Activated CD4-positive, alpha-beta T cell treated with anti-CD3 and anti-CD28 coated beads, Interleukin-2, Interleukin-6, amounts not matched to agents 100 ng/mL and 50 ng/mL, durations not matched to agents 16 hours and 8 hours (primary cell): ENCODE results near the gene IGSF9B.
A peak's percentile ranks its signal among the peaks of the same experiment; 100 is the strongest.

Experiments
- DNase-seq: peaks from one replicate; pipeline ENCODE4 v3.0.0-alpha.2; 2020

The IGSF9B gene

DNA sequence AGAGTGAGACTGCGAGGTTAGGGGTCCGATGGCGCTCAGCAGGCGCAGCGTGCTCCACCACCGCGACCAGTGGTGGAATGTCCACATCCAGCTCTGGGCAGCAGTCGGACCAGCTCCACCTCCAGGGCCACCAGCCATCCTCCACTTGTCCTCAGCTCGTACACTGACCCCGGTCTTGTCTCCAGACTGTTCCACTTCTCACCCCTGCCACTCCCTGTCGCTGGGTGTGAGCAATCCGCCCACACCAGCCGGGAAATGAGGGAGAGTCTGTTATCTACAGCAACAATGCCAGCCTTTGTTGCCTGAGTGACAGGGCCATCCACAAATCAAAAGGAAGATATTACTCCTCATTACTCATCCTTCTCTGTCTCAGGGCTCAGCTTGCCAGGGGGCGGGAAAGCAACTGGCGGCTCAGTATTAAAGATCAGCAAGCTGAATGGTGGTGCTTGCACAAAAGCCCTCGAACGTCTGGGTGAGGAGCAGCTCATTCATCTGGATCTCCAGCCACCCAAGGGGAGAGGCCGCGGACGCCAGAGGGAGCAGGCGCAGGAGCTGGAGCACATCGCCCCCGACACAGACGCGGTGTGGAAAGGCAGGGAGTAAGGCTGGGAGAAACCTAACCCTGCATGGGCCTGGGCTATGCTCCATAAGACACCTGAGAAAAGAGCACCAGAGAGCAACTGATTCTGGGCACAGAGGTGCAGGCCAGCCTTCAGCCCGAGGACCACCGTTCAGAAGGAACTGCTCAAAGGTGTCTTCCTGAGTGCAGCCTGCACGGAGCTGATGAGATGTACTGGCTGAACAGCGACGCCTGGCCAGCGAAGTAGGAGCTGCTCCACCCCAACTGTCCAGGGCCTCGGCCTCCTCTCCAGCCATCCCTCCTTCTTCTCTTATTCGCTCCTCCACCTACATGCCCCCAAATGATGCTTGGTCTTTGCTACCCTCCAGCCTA, 21.9 kb downstream of the IGSF9B start:
- peak; percentile 28 for DNase-seq

DNA sequence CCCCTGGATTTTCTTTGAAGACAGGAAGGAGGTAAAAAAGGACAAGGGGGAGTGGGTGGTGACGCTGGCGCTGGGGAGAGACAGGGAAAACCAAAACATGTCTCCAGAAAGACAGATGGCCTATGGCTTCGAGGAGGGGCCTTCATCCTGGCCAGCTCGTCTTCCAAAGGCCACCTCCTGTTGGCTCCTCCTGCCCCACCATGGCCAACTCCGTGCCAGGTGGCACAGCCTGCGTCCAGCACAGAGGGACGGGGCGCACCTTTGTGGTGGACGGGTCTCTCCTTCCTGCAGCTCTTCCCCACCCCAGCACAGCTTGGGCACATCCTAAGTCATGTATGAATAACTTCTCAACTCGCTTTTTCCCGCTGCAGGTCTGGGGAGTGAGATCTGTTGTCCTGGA, 22.7 kb downstream of the IGSF9B start:
- no peak for DNase-seq

- no peak for DNase-seq
These were observed 25.2 kb downstream of the IGSF9B start for GRCh38 chr11:133931449-133932060.

GRCh38 chr11:133930767-133931448, 25.9 kb downstream of the IGSF9B start:
- DNase-seq: no peak

DNA sequence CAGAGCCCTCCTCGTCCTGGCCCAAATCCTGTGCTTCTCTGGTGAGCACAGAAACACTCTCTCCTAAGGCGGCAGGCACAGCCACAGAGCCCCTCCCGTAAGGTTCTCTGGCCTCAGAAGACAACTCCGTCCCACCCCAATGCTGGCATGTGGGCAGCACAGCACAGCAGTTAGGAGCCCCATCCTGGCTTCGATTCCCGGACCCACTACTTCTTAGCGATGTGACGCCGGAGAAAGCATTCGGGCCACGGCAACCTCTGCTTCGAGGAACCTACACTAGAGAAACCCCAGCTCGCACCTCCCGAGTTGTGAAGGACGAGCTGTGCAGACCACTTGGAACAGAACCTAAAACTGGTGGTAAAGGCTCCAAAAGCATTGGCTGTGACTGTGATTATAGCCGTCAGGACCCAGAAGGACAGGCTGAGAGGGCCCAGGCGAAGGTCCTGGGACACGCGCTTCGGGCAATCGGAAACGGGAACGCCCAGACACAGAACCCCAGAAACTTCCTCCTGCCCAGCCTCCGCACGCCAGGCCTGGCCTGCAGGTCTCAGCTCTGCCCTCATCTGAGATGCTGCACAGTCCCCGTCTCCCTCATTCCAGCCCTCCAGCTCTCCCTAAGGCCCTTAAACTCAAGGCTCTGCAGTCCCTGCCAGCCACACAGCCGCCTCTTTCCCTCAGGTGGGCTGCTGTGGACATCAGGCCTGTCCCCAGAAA, 26.6 kb downstream of the IGSF9B start:
- DNase-seq: no peak

- peak; percentile 28 for DNase-seq
These were observed 27.2 kb downstream of the IGSF9B start for GRCh38 chr11:133929401-133930052.

- DNase-seq: peak; percentile 91
These were observed 28.1 kb downstream of the IGSF9B start for GRCh38 chr11:133928628-133929059.

GRCh38 chr11:133927690-133928627, 28.8 kb downstream of the IGSF9B start:
- peak; percentile 83 for DNase-seq

DNA sequence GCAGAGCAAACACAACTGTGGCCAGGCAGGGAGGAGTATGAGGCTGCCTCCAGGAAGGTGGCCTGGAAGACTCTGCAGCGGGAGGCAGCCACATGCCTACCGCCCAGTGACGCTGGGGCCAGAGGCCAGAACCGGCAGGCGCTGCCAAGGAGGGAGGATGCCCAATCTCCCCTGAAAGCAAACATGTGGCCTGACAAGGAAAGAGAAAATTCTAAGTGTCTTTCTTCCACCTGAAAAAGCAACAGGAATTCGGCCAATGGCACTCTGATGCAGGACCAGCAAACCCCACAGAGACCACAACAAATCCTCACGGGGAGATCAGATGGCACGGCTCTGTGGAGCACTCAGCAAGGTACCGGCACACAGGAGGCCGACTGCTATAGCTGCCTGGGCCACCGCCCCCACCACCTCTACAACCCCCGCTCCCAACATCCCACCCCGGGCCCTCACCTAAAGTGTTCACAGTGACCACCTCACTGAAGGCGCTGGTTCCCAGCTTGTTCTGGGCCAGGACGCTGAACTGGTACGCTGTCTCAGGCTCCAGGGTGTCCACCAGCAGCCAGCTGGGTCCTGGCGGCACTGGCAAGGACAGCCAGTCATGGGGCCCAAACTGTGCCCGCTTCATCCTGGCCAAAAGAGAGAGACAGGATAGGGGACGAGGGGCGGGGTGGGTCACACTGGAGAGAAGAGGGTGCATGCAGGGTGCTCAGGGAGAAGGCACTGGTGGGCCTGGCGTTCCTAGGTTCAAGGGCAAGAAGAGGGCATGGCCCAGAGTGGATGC, 30.1 kb downstream of the IGSF9B start:
- no peak for DNase-seq

GRCh38 chr11:133925756-133926155, 31.0 kb downstream of the IGSF9B start:
- DNase-seq: no peak

DNA sequence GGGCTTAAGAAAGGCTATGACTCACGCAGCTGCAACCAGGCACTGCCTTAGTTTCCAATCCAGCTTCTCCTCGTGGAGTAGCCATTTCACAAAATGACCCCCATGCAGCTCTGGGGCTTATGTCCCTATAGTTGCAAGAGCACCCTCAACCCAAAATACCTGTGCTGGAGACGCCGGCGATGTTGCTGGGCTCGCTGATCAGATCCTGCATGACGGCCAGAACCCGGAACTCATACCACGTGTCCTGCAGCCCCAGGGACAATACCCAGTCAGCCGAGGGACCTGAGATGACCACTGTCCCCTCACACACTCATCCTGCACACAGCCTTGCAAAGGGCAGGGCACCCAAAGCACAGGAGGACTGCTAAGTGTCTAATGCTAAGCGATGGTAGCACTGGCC, 32.1 kb downstream of the IGSF9B start:
- DNase-seq: no peak

DNA sequence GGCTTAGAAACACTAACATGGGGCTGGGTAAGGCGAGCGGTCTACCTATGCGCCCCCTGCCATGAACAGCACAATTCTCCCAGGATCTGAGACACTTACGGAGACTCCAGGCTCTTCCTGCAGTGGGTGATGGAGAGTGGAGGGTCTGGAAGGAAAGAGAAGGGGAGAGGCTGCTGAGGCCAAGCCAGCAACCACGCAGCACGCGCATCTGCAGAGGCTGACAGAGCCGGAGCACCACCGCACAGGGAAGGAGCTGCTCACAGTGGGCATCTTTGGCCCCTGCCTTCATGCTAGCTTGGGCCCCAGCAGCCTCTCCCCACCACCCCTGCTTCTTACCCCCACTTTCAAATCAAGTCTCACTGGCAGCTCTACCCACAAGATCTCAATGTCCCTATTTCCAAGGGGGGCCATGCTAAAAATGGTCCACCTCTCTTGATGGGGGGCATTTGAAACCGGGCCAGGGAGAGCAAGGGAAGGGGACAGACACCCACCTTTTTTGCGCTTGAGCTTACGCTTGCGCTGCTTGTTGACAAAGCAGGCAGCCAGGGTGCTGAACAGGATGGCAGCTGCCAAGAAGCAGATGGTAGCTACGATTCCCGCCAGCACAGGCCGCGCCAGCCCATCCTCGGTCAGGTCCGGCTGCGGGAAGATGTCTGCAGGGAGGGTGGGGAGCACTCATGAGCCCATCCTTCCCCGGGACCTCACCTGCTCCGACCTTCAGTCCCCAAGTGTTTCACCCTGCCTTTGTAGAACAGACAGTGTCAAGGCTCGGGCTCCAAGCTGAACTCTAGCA, 34.5 kb downstream of the IGSF9B start:
- DNase-seq: no peak

- no peak for DNase-seq
These were observed 35.3 kb downstream of the IGSF9B start for GRCh38 chr11:133921513-133921912.

- DNase-seq: no peak
These were observed 35.7 kb downstream of the IGSF9B start for GRCh38 chr11:133921026-133921425.

GRCh38 chr11:133920109-133920990, 36.4 kb downstream of the IGSF9B start:
- no peak for DNase-seq

- DNase-seq: no peak
These were observed 37.2 kb downstream of the IGSF9B start for GRCh38 chr11:133919330-133920108.

DNA sequence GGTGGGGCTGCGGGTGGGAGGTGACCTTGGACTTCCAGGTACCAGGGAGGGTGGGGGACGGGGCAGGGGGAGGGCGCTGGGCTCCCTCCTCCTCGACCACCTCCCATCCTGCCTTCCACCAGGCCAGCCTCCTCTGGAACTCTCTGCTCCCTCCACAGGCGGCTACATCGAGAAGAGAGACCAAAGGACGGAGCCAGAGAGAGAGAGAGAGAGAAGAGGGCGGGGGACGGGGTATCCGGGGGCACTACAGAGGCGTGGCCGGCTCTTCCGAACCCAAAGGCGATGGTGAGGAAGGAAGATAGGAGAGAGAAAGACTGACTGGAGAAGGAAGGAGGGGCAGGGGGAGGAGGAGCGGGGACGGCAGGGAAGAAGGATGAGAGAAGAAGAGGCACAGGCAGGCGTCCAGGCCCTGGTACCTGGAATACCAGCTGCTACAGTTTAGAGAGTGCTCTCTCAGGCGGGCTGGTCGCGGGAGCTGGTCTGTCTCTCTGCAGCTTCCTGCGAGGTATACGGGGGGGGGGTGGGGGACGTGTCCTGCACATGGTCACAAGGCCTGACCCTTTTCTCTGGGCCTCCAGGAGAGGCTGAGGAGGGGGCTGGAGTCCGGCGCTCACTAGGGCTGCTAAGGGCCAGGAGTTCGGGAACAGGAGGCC, 38.0 kb downstream of the IGSF9B start:
- DNase-seq: no peak
